Smooth muscle cell (in vitro differentiated cells): ENCODE data around the gene WNK1. TPM values are rescaled to one million over a fixed set of nuclear protein-coding genes. Genes with fewer than 3 reads are reported as not detected.

Source experiments
- DNase-seq: peaks from one replicate; lab custom pipeline; 2025; ENCODE audit not compliant: unreplicated experiment; lab: John Stamatoyannopoulos, UW
- H2AFZ ChIP-seq: fragments of 200-600 bp; sonication (generic); 2 replicates; pipeline ENCODE4 v1.6.0; 2016; ENCODE audit warnings: antibody characterized with exemption, low read depth, mild to moderate bottlenecking
- H3F3A ChIP-seq: fragments of 200-600 bp; sonication (generic); 2 replicates; pipeline ENCODE4 v1.6.0; 2017; ENCODE audit warnings: antibody characterized with exemption, low read depth
- H3K27ac ChIP-seq: fragments of 200-600 bp; sonication (generic); 2 replicates; pipeline ENCODE4 v1.5.1; 2016; ENCODE audit warnings: low read depth, mild to moderate bottlenecking
- H3K27me3 ChIP-seq: fragments of 200-600 bp; sonication (generic); 2 replicates; pipeline ENCODE4 v1.6.1; 2016; ENCODE audit warnings: low read depth, mild to moderate bottlenecking
- H3K36me3 ChIP-seq: fragments of 200-600 bp; sonication (generic); 2 replicates; pipeline ENCODE4 v1.5.1; 2016; ENCODE audit warnings: low read depth
- H3K4me1 ChIP-seq: fragments of 200-600 bp; sonication (generic); 2 replicates; pipeline ENCODE4 v1.5.1; 2016; ENCODE audit warnings: low read depth
- H3K4me2 ChIP-seq: fragments of 200-600 bp; sonication (generic); 2 replicates; pipeline ENCODE4 v1.6.0; 2016; ENCODE audit warnings: mild to moderate bottlenecking
- H3K4me3 ChIP-seq: fragments of 200-600 bp; sonication (generic); 2 replicates; pipeline ENCODE4 v1.5.1; 2016; ENCODE audit warnings: mild to moderate bottlenecking
- H3K79me2 ChIP-seq: fragments of 200-600 bp; sonication (generic); 2 replicates; pipeline ENCODE4 v1.6.0; 2016; ENCODE audit warnings: low read depth, mild to moderate bottlenecking
- H3K9ac ChIP-seq: fragments of 200-600 bp; sonication (generic); 2 replicates; pipeline ENCODE4 v1.6.0; 2016; ENCODE audit warnings: low read depth
- H3K9me3 ChIP-seq: fragments of 200-600 bp; sonication (generic); replicated peaks from 2 replicates; pipeline ENCODE4 v1.5.1; 2016; ENCODE audit warnings: low read depth
- H4K20me1 ChIP-seq: fragments of 200-600 bp; sonication (generic); 2 replicates; pipeline ENCODE4 v1.6.0; 2016; ENCODE audit warnings: low read depth
- WGBS: methylation state at CpG from one replicate; pipeline ENCODE4 v1.1.7; 2016; ENCODE audit warnings: low lambda C conversion rate; 5-methylcytosine and 5-hydroxymethylcytosine counted together
- polyA plus RNA-seq: library from polyadenylated mRNA; unstranded; fragments of >200 nt; fragmentation: Nextera tagmentation; extraction: Ambion mirVana; gene quantifications from 2 replicates; pipeline ENCODE4 v1.2.1, GENCODE V29; 2016
- total RNA-seq: library from RNA; depleted of rRNA; stranded (reverse); fragments of >200 nt; gene quantifications from 2 replicates; pipeline ENCODE4 v1.2.3, GENCODE V29; 2014
- TF ChIP-seq, protein P1 (sequence below): fragments of 200-600 bp; sonication (generic); IDR thresholded peaks from 2 replicates; pipeline ENCODE4 v1.5.1; 2017; ENCODE audit warnings: borderline replicate concordance, mild to moderate bottlenecking, antibody characterized with exemption; ENCODE audit not compliant: insufficient read depth, poor library complexity, severe bottlenecking

The WNK1 gene
- total and polyA plus RNA-seq, 2 experiments from 2014 or later: 42.2 to 104 TPM

DNA sequence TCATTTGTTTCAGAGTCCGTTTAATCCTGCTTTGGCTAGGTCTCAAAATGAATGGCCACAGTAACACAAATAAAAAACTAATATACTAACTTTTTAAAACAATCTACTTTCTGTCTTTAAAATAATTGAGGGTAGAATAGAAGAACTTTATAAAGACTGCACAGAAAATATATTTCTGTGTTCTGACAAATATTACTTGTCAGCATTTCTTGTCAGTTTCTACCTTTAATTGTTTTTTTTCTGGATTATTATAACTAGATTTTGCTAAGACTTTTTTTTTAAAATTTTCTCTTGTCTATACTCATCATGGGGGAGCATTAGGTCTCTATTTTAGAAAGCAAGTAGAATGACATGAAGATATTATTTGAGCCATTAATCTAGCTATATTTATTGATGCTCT, 110.9 kb downstream of the WNK1 start:
- Histone ChIP-seq H3K9me3 (no peaks in the 10 kb centered on the region), H3K27me3 (no peaks in the 10 kb centered on the region), H3K4me2 (no peak overlapping the region), H2AFZ (no peak overlapping the region), H3K79me2 (peaks cover 15% of the 10 kb centered on the region), H3K36me3 (peaks cover 55% of the 10 kb centered on the region), H4K20me1 (no peaks in the 10 kb centered on the region), H3K27ac (no peak overlapping the region), H3K9ac (no peak overlapping the region), H3K4me1 (no peaks in the 10 kb centered on the region), H3K4me3 (no peak overlapping the region), H3F3A (peaks cover 7% of the 10 kb centered on the region)
- WGBS: 97% methylated on average over 1 of the region's 1 CpG
- TF ChIP-seq, protein P1, sequence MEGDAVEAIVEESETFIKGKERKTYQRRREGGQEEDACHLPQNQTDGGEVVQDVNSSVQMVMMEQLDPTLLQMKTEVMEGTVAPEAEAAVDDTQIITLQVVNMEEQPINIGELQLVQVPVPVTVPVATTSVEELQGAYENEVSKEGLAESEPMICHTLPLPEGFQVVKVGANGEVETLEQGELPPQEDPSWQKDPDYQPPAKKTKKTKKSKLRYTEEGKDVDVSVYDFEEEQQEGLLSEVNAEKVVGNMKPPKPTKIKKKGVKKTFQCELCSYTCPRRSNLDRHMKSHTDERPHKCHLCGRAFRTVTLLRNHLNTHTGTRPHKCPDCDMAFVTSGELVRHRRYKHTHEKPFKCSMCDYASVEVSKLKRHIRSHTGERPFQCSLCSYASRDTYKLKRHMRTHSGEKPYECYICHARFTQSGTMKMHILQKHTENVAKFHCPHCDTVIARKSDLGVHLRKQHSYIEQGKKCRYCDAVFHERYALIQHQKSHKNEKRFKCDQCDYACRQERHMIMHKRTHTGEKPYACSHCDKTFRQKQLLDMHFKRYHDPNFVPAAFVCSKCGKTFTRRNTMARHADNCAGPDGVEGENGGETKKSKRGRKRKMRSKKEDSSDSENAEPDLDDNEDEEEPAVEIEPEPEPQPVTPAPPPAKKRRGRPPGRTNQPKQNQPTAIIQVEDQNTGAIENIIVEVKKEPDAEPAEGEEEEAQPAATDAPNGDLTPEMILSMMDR: no peak
- no peak for DNase-seq

DNA sequence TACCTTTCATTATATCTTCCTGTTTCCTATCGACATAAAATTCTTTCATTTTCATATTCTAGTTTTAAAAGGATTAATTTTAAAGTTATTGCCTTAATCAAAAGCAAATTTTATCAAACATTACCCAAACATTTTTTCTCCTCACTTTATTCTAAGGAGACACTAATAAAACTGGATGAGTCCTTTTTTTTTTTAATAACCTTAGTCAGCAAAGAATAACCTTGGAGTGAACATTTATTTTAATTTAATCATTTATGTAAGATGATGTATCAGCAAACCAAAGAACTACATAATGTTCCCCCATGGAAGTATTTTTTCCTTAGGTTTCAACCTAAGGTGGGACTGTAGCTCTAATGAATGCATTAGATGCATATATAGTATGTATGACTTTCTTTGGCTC, 113.2 kb downstream of the WNK1 start:
- no peak overlapping the region for H3K4me3 ChIP-seq
- peaks cover 52% of the 10 kb centered on the region for H3K36me3 ChIP-seq
- peaks cover 6% of the 10 kb centered on the region for H3K79me2 ChIP-seq
- no peaks in the 10 kb centered on the region for H3K27me3 ChIP-seq
- H3K9me3 ChIP-seq: no peaks in the 10 kb centered on the region
- DNase-seq: no peak
- 100% methylated on average over 1 of the region's 1 CpG for WGBS
- TF ChIP-seq, protein P1: no peak
- H3K9ac ChIP-seq: no peak overlapping the region
- no peak overlapping the region for H3K4me2 ChIP-seq
- peaks cover 4% of the 10 kb centered on the region for H4K20me1 ChIP-seq
- no peaks in the 10 kb centered on the region for H3K4me1 ChIP-seq
- H2AFZ ChIP-seq: no peak overlapping the region
- H3F3A ChIP-seq: peaks cover 7% of the 10 kb centered on the region
- H3K27ac ChIP-seq: no peak overlapping the region

DNA sequence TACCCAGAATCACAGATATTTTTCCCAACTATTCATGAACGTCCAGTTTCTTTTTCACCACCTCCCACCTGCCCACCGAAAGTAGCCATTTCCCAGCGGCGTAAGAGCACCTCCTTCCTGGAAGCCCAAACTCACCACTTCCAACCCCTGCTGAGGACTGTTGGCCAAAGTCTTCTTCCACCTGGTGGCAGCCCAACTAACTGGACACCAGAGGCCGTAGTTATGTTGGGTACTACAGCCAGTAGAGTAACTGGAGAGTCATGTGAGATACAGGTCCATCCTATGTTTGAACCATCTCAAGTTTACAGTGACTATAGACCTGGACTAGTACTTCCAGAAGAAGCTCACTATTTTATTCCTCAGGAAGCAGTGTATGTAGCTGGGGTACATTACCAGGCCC, 115.5 kb downstream of the WNK1 start:
- 98% methylated on average over 5 of the region's 5 CpGs for WGBS
- Histone ChIP-seq H3K4me1 (no peaks in the 10 kb centered on the region), H3F3A (peaks cover 7% of the 10 kb centered on the region)

DNA sequence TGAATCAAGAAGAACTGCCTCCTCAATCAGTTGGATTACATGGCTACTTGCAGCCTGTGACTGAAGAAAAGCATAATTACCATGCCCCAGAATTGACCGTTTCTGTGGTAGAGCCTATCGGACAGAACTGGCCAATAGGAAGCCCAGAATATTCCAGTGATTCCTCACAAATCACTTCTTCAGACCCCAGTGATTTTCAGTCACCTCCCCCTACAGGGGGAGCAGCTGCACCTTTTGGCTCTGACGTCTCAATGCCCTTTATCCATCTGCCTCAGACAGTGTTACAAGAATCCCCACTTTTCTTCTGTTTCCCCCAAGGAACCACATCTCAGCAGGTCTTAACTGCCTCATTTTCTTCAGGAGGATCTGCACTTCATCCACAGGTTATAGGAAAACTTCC, 116.3 kb downstream of the WNK1 start:
- no peak overlapping the region for H3K4me2 ChIP-seq
- H3K36me3 ChIP-seq: peaks cover 41% of the 10 kb centered on the region
- no peaks in the 10 kb centered on the region for H3K9me3 ChIP-seq
- H3K27me3 ChIP-seq: no peaks in the 10 kb centered on the region
- peaks cover 6% of the 10 kb centered on the region for H3K79me2 ChIP-seq
- no peak overlapping the region for H3K27ac ChIP-seq
- no peaks in the 10 kb centered on the region for H3K4me1 ChIP-seq
- 94% methylated on average over 3 of the region's 3 CpGs for WGBS
- peaks cover 4% of the 10 kb centered on the region for H4K20me1 ChIP-seq
- no peak overlapping the region for H2AFZ ChIP-seq
- H3K4me3 ChIP-seq: no peak overlapping the region
- DNase-seq: no peak
- TF ChIP-seq, protein P1: peak; percentile 7
- peaks cover 7% of the 10 kb centered on the region for H3F3A ChIP-seq
- H3K9ac ChIP-seq: no peak overlapping the region

More for the DNA sequence above, 115.5 kb downstream of the WNK1 start:
- Histone ChIP-seq H3K4me2 (no peak overlapping the region), H3K27ac (no peak overlapping the region), H3K9ac (no peak overlapping the region), H3K9me3 (no peaks in the 10 kb centered on the region), H3K36me3 (peaks cover 43% of the 10 kb centered on the region), H3K79me2 (peaks cover 6% of the 10 kb centered on the region), H4K20me1 (peaks cover 4% of the 10 kb centered on the region), H3K4me3 (no peak overlapping the region), H3K27me3 (no peaks in the 10 kb centered on the region), H2AFZ (no peak overlapping the region)
- DNase-seq: no peak
- TF ChIP-seq, protein P1: no peak
